DMS153 treated with DMSO at 0.1 percent for 48 hours (cell line): ENCODE measurements around the gene THOC5.
"Not testable (repeated sequence)": the region's sequence is repeated elsewhere in the genome, so short reads cannot be mapped to it uniquely, and the experiment has no call there.

Experiments
- DNase-seq: peaks from one replicate; lab custom pipeline; 2025; ENCODE audit not compliant: unreplicated experiment; lab: John Stamatoyannopoulos, UW

THOC5 gene

GRCh38 chr22:29553351-29554224, at the start of gene THOC5:
Gene THOC5, minus strand, starts transcription at chr22:29553757. Its CDS starts 4,610 bp downstream, at chr22:29549147.
- DNase-seq: peak; percentile 94

GRCh38 chr22:29598684-29599020, 45.1 kb upstream of the THOC5 start:
- DNase-seq: no peak

- not testable (repeated sequence) for DNase-seq
Measured at GRCh38 chr22:29597871-29598683, 44.5 kb upstream of the THOC5 start.

GRCh38 chr22:29596408-29596807, 42.9 kb upstream of the THOC5 start:
- no peak for DNase-seq

- not testable (repeated sequence) for DNase-seq
Measured at GRCh38 chr22:29594447-29594846, 40.9 kb upstream of the THOC5 start.

GRCh38 chr22:29593923-29594322, 40.4 kb upstream of the THOC5 start:
- no peak for DNase-seq

- DNase-seq: no peak
Measured at GRCh38 chr22:29587938-29588699, 34.6 kb upstream of the THOC5 start.

GRCh38 chr22:29586193-29586705, 32.7 kb upstream of the THOC5 start:
- DNase-seq: not testable (repeated sequence)

GRCh38 chr22:29584975-29585374, 31.4 kb upstream of the THOC5 start:
- DNase-seq: no peak

- peak; percentile 34 for DNase-seq
Measured at GRCh38 chr22:29581799-29582198, 28.2 kb upstream of the THOC5 start.

- no peak for DNase-seq
Measured at GRCh38 chr22:29580200-29580810, 26.7 kb upstream of the THOC5 start.

- no peak for DNase-seq
Measured at GRCh38 chr22:29578462-29579200, 25.1 kb upstream of the THOC5 start.

GRCh38 chr22:29574762-29575450, 21.3 kb upstream of the THOC5 start:
- DNase-seq: no peak

GRCh38 chr22:29570912-29571549, 17.5 kb upstream of the THOC5 start:
- DNase-seq: no peak

GRCh38 chr22:29570456-29570855, 16.9 kb upstream of the THOC5 start:
- no peak for DNase-seq

- no peak for DNase-seq
Measured at GRCh38 chr22:29569011-29569678, 15.6 kb upstream of the THOC5 start.

- DNase-seq: no peak
Measured at GRCh38 chr22:29567338-29567737, 13.8 kb upstream of the THOC5 start.

GRCh38 chr22:29566513-29566912, 13.0 kb upstream of the THOC5 start:
- not testable (repeated sequence) for DNase-seq
